ENCODE results near the gene PRDX4.

Gene PRDX4

DNA sequence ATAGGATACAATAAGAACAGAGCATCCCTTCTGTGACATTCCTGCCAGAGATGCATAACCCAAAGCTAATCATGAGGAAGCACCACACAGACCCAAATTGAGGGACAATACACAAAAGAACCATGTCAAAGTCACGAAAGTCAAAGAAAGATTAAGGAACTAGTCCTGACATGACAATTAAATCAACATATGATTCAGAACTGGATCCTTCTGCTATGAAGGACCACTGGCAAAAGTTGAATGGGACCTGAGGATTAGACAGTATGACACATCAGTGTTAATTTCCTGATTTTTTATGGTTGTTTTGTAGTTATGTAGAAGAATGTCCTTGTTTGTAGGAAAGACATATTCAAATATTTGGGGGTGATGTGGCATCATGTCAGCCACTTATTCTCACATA is 61.9 kb downstream of the PRDX4 start:
- no peak for TF ChIP-seq FOXM1 (IDR thresholded peaks at IDR 0.05; ENCODE audit: borderline replicate concordance, low read depth)
- no peak for TF ChIP-seq EGR1 (IDR thresholded peaks at IDR 0.05)
- TF ChIP-seq YY1 (IDR thresholded peaks at IDR 0.05; ENCODE audit: low read depth): no peak
- TF ChIP-seq ZBTB7A (IDR thresholded peaks at IDR 0.05; ENCODE audit: low read depth): no peak
- no peak for TF ChIP-seq RAD21 (IDR thresholded peaks at IDR 0.05; ENCODE audit: low read depth)
- no peak for TF ChIP-seq NFIC (IDR thresholded peaks at IDR 0.05)
- TF ChIP-seq, protein P1, sequence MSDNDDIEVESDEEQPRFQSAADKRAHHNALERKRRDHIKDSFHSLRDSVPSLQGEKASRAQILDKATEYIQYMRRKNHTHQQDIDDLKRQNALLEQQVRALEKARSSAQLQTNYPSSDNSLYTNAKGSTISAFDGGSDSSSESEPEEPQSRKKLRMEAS (IDR thresholded peaks at IDR 0.05): no peak

DNA sequence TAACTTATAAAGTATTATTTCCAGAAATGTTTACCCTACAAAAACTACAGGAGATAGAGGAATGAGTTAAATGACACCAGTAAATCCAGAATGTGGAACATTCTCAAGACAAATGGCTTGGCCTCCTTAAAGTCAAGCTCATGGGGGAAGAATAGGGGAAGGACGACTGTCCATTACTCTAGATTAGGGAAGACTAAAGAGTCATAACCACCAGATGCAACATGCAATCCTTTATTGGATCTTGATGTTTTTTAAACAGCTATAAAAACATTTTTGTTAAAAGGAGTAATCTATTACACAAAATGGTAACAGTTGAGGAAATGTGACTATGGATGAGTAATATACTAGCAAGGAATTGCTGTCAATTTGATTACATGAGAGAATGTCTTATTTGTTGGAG is 64.7 kb downstream of the PRDX4 start:
- TF ChIP-seq, protein P2, sequence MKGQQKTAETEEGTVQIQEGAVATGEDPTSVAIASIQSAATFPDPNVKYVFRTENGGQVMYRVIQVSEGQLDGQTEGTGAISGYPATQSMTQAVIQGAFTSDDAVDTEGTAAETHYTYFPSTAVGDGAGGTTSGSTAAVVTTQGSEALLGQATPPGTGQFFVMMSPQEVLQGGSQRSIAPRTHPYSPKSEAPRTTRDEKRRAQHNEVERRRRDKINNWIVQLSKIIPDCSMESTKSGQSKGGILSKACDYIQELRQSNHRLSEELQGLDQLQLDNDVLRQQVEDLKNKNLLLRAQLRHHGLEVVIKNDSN (IDR thresholded peaks at IDR 0.05): no peak
- TF ChIP-seq EGR1 (IDR thresholded peaks at IDR 0.05): no peak
- TF ChIP-seq CEBPB (IDR thresholded peaks at IDR 0.05): no peak
- no peak for TF ChIP-seq ZBTB7A (IDR thresholded peaks at IDR 0.05; ENCODE audit: low read depth)
- TF ChIP-seq TEAD4 (IDR thresholded peaks at IDR 0.05): no peak
- TF ChIP-seq CREB1 (IDR thresholded peaks at IDR 0.05; ENCODE audit: low read depth): no peak
- no peak for TF ChIP-seq TCF12 (IDR thresholded peaks at IDR 0.05; ENCODE audit: low read depth)
- TF ChIP-seq, protein P3, sequence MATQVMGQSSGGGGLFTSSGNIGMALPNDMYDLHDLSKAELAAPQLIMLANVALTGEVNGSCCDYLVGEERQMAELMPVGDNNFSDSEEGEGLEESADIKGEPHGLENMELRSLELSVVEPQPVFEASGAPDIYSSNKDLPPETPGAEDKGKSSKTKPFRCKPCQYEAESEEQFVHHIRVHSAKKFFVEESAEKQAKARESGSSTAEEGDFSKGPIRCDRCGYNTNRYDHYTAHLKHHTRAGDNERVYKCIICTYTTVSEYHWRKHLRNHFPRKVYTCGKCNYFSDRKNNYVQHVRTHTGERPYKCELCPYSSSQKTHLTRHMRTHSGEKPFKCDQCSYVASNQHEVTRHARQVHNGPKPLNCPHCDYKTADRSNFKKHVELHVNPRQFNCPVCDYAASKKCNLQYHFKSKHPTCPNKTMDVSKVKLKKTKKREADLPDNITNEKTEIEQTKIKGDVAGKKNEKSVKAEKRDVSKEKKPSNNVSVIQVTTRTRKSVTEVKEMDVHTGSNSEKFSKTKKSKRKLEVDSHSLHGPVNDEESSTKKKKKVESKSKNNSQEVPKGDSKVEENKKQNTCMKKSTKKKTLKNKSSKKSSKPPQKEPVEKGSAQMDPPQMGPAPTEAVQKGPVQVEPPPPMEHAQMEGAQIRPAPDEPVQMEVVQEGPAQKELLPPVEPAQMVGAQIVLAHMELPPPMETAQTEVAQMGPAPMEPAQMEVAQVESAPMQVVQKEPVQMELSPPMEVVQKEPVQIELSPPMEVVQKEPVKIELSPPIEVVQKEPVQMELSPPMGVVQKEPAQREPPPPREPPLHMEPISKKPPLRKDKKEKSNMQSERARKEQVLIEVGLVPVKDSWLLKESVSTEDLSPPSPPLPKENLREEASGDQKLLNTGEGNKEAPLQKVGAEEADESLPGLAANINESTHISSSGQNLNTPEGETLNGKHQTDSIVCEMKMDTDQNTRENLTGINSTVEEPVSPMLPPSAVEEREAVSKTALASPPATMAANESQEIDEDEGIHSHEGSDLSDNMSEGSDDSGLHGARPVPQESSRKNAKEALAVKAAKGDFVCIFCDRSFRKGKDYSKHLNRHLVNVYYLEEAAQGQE (IDR thresholded peaks at IDR 0.05; ENCODE audit: low read depth): no peak
- TF ChIP-seq TAF1 (IDR thresholded peaks at IDR 0.05; ENCODE audit: low read depth): no peak
- TF ChIP-seq RAD21 (IDR thresholded peaks at IDR 0.05; ENCODE audit: low read depth): no peak
- no peak for TF ChIP-seq NFIC (IDR thresholded peaks at IDR 0.05)
- TF ChIP-seq EP300 (IDR thresholded peaks at IDR 0.05; ENCODE audit: borderline replicate concordance): no peak
- TF ChIP-seq, protein P1 (IDR thresholded peaks at IDR 0.05): no peak
- TF ChIP-seq YY1 (IDR thresholded peaks at IDR 0.05; ENCODE audit: low read depth): no peak

DNA sequence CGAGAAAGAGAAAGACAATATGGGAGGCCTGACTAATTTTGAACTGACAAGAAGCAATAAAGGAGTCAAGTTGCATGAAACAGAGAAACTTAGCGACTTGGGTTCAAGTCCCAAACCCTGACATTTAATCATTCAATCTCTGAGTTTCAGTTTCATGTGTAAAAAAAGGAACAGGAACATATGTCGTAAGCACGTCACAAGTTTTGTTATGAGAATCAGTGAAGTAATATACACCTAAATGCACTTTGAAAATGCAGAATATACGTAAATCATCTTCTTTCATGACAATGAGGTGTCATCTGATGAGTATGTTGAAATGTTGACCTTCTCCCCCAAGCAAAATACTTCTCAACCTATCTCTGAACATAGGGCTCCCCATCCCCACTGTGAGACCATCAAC is 65.4 kb downstream of the PRDX4 start:
- TF ChIP-seq, protein P2 (IDR thresholded peaks at IDR 0.05): no peak
- TF ChIP-seq FOXM1 (IDR thresholded peaks at IDR 0.05; ENCODE audit: borderline replicate concordance, low read depth) (no peak), CEBPB (IDR thresholded peaks at IDR 0.05) (no peak), EGR1 (IDR thresholded peaks at IDR 0.05) (no peak), NFIC (IDR thresholded peaks at IDR 0.05) (no peak), EP300 (IDR thresholded peaks at IDR 0.05; ENCODE audit: borderline replicate concordance) (no peak), TEAD4 (IDR thresholded peaks at IDR 0.05) (no peak), TAF1 (IDR thresholded peaks at IDR 0.05; ENCODE audit: low read depth) (no peak), CREB1 (IDR thresholded peaks at IDR 0.05; ENCODE audit: low read depth) (no peak), TCF12 (IDR thresholded peaks at IDR 0.05; ENCODE audit: low read depth) (no peak)
- TF ChIP-seq, protein P3 (IDR thresholded peaks at IDR 0.05; ENCODE audit: low read depth): no peak
- TF ChIP-seq, protein P1 (IDR thresholded peaks at IDR 0.05): no peak

Data from Ishikawa (cell line).